Measurements from ENCODE around the gene GNMT.
"Not testable (repeated sequence)": the region's sequence is repeated elsewhere in the genome, so short reads cannot be mapped to it uniquely, and the experiment has no call there.

The GNMT gene

GRCh38 chr6:42960243-42961019 lies at the start of gene GNMT:
Gene GNMT, plus strand, starts transcription at chr6:42960754. Its CDS starts 14 bp downstream, at chr6:42960768.
- peak; percentile 34 for DNase-seq

DNA sequence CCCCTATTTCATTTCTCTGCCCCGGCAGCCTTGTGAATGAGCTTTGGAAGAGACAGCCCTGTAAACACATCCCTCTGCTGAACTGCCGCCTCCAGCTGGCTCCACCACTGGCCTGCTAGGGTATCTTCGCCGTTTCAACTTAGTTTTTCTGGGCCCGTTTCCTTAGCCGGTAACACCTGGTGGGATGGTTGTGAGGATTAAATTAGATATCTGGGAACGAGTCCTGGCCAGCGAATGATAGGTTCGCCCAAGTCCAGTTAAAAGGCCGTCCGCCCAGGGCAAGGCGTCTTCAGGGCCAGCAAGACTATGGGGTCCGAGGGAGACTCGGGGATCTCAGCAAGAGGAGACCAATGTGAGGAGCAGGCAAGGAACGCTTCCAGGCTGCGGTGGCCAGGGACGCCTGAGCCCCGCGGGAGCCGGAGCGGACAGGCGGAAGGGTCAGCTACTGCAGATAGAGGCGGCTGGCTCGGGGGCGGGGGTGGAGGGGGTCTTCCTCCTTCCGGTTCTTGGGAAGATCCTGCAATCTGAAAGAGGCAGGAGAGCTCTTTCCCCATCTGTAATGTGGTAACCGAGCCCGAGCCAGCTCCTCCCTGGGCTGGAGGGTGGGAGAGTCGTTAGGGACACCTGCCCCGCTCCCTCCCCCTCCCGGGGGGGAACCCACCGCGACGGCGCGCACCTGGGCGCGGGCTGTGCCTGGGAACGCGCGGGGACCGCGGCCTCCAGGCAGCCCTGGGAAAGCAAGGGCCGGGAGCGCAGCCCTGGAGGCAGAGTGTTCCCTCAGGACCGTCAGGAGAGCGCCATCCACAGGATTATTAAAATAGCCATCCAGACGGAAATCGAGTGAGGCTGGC lies 49.2 kb upstream of the GNMT start:
- DNase-seq: no peak

DNA sequence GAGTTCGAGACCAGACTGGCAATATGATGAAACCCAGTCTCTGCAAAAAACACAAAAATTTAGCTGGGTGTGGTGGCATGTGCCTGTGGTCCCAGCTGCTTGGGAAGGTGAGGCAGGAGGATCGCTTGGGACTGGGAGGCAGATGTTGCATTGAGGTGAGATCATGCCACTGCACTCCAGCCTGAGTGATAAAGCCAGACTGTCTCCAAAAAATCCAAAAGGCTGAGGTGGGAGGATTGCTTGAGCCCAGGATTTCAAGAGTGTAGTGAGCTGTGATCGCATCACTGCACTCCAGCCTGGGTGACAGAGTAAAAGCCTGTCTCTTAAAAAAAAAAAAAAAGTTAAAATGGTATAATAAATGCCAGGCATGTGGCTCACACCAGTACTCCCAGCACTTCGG lies 46.0 kb upstream of the GNMT start:
- no peak for DNase-seq

DNA sequence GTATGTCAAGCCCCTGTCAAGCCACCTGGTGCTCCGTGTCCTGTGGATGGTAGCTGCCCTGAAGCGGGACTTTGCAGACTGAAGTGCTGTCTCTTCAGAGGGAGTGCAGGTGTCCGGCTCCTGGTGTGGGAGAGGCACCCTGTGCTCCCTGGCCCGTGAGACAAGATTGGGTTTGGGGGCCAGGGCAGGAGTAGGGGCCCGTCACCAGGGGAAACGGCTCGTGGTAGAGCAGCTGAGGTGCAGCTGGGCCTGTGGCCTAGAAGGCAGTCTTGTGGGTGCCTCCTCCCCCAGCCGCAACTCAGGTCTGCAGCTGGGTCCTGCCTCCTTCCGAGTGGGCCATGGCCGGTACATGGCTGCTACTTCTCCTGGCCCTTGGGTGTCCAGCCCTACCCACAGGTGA lies 44.8 kb upstream of the GNMT start, which contains the start of gene PTCRA:
PTCRA (plus strand) TSS at position 322 of the 400 bp plus-strand sequence; CDS start at position 339, 17 bp downstream.
- DNase-seq: no peak

DNA sequence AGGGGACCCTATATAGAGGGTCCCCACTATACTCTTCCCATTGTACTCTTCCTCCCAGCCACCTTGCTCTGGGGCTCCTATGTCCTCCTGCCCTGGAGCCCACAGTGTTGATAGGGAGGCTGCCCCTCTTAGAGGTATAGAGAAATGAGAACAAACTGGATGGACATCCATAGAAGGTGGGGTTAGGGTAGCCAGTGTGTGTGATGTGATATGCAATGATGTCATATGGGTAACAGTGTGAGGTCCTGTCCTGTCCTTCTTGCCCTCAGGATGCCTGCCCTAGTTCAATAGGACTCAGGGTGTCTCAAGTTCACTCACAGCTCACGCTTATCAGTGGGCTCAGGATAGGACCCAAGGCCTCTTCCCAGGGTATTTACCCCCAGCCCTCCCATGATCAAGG lies 44.3 kb upstream of the GNMT start:
- no peak for DNase-seq

GRCh38 chr6:42921801-42922200 lies 38.8 kb upstream of the GNMT start:
- DNase-seq: no peak

DNA sequence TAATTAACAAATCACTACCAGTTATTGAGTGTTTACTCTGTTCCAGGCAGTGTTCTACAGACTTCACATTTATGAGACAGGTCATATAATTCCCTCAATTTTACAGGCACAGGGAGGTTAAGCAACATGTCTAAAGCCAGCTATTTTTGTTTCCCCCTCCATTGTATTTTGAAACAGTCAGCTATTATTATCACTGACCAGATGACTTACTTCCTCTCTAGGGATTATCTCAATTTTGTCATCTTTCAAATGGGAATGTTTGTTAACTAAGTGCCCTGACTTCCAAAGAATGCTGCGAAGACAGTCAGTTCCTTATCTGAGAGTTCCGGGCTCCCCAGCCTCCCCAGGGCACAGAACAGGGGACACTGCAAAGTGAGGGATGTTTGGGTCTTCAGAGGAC lies 36.9 kb upstream of the GNMT start:
- no peak for DNase-seq

- DNase-seq: no peak
Observed at GRCh38 chr6:42925248-42925857, 35.2 kb upstream of the GNMT start.

DNA sequence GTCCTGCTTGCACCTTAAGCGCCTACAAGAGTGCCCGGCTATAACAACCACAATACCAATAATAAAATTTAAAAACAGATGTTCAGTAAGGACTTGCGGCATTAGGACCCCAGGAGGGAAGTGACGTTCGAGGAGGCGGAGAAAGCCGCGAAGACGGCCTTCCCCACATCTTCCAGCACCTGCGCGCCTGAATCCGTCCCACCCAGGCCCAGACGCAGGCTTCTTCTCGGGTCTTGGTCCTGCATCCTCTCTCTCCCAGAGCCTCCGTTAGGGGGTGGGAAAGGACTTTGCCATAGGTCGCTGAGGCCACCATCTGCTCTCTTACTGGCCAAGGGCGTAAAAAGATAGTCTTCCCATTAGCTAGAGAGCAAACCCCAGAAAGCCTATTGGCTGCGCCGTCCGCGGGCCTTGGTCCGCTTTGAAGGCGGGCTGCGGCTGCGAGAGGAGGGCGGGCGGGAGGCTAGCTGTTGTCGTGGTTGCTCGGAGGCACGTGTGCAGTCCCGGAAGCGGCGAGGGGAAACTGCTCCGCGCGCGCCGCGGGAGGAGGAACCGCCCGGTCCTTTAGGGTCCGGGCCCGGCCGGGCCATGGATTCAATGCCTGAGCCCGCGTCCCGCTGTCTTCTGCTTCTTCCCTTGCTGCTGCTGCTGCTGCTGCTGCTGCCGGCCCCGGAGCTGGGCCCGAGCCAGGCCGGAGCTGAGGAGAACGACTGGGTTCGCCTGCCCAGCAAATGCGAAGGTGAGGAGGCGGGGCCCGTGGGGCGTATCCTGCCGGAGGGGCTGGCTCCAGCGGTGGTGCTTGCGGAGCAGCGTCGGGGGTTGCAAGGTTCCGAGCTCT lies 31.4 kb upstream of the GNMT start, which contains the start of gene CNPY3:
CNPY3 (plus strand) TSS at position 495 of the 835 bp plus-strand sequence; CDS start at position 586, 91 bp downstream.
- peak; percentile 99 for DNase-seq

DNA sequence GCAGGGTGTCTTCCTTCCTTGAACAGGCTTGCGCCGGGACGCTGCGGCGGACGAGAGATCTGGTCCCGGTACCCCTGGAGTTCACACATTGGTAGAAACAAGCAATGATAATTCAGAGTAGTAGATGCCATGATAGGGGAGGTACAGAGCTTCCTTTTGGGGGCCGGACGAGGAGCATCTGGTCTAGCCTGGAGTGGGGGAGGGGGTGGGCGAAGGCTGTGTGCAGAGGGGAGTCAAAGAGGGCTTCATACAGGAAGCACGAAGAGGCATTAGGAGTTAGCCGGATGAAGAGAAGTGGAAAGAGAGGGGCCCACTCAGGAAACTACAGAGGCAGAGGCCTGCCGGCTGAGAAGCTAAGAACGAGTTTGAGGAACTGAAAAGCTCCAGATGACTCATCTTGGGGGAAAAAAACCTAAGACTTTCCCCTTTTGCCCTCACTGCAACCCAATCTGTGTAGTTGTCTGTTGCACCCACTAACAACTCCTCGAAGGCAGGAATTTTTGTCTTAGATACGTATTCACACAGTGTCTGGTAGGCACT lies 30.7 kb upstream of the GNMT start:
- peak; percentile 79 for DNase-seq

GRCh38 chr6:42932412-42932811 lies 28.1 kb upstream of the GNMT start:
- DNase-seq: no peak

DNA sequence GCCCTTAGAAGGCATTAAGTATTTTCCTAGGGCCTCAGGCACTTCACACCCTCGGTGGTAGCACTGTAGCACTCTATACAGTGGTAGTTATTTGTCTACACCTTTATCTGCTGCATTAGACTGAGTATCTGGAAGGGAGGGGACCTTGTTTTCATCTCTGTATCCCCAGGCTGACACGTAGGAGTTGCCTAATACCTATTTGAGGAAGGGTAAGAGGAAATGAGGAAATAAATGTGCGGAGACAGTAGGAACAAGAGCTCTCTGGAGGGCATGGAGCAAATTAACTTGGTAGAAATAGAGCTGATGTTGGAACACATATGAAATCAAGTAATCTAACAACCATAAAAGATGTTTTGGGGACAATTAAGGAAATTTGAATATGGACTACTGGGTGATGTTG lies 27.3 kb upstream of the GNMT start:
- peak; percentile 28 for DNase-seq

GRCh38 chr6:42935322-42935721 lies 25.2 kb upstream of the GNMT start:
- DNase-seq: peak; percentile 18

DNA sequence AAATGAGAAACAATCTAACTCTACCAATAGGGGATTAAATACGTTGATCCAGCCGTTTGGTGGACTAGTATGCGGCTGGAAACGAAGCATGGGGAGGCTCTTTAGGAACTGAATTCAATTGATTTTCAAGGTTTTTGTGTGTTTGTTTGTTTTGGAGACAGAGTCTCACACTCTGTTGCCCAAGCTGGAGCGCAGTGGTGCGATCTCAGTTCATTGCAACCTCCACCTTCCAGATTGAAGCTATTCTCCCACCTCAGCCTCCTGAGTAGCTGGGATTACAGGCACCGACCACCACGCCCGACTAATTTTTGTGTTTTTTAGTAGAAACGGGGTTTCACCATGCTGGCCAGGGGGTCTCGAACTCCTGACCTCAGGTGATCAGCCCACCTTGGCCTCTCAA lies 24.2 kb upstream of the GNMT start:
- DNase-seq: no peak

DNA sequence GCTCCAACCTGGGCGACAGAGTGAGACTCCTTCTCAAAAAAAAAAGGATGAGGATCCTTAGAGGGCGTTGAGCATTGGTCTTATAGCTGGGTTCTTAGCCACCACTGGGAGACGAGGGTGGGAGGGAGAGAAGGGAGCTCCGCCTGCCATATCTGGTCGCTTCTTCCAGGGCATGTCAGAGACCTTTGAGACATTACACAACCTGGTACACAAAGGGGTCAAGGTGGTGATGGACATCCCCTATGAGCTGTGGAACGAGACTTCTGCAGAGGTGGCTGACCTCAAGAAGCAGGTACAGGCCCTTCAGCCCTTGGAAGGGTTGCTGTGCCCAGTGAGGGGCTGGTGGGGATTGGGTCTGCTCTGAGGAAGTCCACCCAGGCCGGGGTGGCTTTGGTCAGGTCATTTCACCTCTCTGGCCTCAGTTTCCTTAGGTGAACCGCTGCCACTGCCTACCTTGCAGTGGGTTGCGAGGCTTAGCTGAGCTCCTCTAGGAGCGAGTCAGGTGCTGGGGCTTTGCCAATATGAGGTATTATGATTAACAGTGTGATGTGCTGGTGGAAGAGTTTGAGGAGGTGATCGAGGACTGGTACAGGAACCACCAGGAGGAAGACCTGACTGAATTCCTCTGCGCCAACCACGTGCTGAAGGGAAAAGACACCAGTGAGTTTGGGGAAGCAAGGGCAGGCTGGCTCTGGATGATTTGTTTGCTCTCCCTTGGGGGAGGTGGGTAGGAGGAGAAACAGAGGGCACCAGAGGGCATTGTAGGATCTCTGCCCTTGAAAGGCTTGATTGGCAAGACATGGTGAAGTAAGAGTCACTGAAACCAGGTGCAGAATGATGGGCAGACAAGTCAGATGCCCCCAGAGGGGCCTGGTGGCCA lies 22.8 kb upstream of the GNMT start:
- no peak for DNase-seq

GRCh38 chr6:42938428-42938796 lies 22.1 kb upstream of the GNMT start:
- no peak for DNase-seq

GRCh38 chr6:42938987-42939809 lies 21.4 kb upstream of the GNMT start:
- no peak for DNase-seq

DNA sequence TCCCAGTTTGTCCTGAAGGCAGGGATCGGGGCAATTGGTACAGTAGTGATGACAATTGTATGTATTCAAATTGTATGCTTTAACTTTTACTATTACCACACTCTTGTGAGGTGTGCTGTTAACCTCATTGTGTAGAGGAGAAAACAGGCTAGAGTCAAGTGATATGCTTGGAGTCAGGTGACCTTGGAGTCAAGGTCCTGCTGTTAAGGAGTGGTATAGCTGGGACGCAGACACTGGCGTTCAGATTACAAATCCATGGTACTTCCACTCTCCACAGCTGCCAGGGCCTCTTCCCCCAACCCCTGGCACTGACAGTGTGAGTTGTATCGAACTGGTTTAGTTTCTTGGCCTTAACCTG lies 20.8 kb upstream of the GNMT start:
- DNase-seq: no peak

GRCh38 chr6:42940493-42941045 lies 20.0 kb upstream of the GNMT start:
- no peak for DNase-seq

DNA sequence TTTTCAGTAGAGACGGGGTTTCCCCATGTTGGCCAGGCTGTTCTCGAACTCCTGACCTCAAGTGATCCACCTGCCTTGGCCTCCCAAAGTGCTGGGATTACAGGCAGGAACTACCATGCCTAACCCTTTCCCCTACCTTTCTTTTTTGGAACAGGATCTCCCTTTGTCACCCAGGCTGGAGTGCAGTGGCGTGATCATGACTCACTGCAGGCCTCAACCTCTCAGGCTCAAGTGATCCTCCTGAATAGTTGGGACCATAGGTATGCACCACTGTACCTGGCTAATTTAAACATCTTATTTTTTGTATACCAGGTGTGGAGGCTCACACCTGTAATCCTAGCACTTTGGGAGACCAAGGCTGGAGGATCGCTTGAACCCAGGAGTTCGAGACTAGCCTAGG lies 19.2 kb upstream of the GNMT start:
- DNase-seq: not testable (repeated sequence)
